ENCODE results near the gene FARP2.
"Not testable (repeated sequence)": the region's sequence is repeated elsewhere in the genome, so short reads cannot be mapped to it uniquely, and the experiment has no call there.

Gene FARP2

GRCh38 chr2:241491549-241492173, 135.6 kb downstream of the FARP2 start:
- no peak for DNase-seq

GRCh38 chr2:241492174-241492565, 136.1 kb downstream of the FARP2 start:
- DNase-seq: no peak

- no peak for DNase-seq
Measured at GRCh38 chr2:241493092-241493491, 137.0 kb downstream of the FARP2 start.

GRCh38 chr2:241494311-241494908, 138.3 kb downstream of the FARP2 start:
- no peak for DNase-seq

GRCh38 chr2:241495172-241496002, 139.3 kb downstream of the FARP2 start:
- no peak for DNase-seq

GRCh38 chr2:241496003-241496707, 140.1 kb downstream of the FARP2 start:
- DNase-seq: no peak

- DNase-seq: peak; percentile 10
Measured at GRCh38 chr2:241496904-241497877, 141.1 kb downstream of the FARP2 start.

GRCh38 chr2:241498115-241499070, 142.3 kb downstream of the FARP2 start:
- no peak for DNase-seq

- DNase-seq: no peak
Measured at GRCh38 chr2:241499146-241499965, 143.3 kb downstream of the FARP2 start.

- DNase-seq: no peak
Measured at GRCh38 chr2:241500016-241500415, 143.9 kb downstream of the FARP2 start.

GRCh38 chr2:241500431-241500975, 144.4 kb downstream of the FARP2 start:
- DNase-seq: no peak

GRCh38 chr2:241501099-241501541, 145.0 kb downstream of the FARP2 start:
- no peak for DNase-seq

- no peak for DNase-seq
Measured at GRCh38 chr2:241501551-241501950, 145.5 kb downstream of the FARP2 start.

GRCh38 chr2:241502281-241502680, 146.2 kb downstream of the FARP2 start:
- DNase-seq: no peak

- DNase-seq: no peak
Measured at GRCh38 chr2:241503776-241504392, 147.8 kb downstream of the FARP2 start.

GRCh38 chr2:241505086-241505780, 149.1 kb downstream of the FARP2 start:
- DNase-seq: no peak

- DNase-seq: no peak
Measured at GRCh38 chr2:241505781-241506201, 149.7 kb downstream of the FARP2 start.

- DNase-seq: not testable (repeated sequence)
Measured at GRCh38 chr2:241506317-241506716, 150.2 kb downstream of the FARP2 start.

Measured in NCI-H748 treated with DMSO at 0.1 percent for 48 hours (cell line).